Stimulated activated CD4-positive, alpha-beta T cell treated with anti-CD3 and anti-CD28 coated beads, Interleukin-2, amount 100 ng/mL, for 4 hours (primary cell): ENCODE measurements around the gene SH2D7.

Source experiments
- DNase-seq: peaks from one replicate; pipeline ENCODE4 v3.0.0-alpha.2; 2020; ENCODE audit warnings: low read depth

The SH2D7 gene

DNA sequence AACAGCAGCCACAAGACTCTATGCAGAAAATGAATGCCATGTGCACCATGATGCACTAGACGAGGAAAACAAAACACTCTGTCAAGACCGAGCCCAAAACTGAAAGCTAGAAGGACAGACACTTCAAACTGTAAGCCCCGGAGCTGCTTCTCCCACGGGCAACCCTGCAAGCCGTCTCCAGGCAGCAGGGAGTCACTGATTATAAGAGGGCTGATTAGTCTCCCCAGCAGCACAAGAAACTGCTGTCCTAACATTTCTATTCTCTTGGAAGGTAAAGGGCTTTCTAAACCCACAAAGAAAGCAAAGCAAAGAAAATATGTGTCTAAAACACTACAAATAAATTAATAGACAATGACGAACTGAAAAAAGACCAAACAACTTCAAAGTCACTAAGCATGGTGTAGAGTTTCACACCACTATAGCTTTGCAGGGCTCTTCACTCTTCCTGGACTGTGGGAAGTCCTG is 30.4 kb upstream of the SH2D7 start:
- peak; percentile 51 for DNase-seq

DNA sequence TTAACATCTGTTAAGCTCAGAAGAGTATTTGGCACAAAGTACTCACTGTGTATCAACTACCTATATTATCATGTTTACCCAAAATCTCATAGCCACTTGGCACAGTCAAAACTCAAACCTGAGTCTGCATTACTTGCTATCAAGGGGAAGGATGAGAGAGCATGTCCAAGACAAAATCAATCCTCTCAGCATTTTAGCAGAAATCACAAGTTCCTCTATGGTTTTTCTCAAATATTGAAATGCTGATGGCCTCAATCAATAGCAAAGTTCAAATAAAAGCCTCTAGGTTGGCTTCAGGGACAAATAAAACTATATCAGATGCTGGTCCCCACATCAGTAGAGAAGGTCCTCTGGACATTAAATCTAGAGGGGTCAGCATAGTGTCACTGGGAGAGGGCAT is 29.1 kb upstream of the SH2D7 start:
- no peak for DNase-seq

DNA sequence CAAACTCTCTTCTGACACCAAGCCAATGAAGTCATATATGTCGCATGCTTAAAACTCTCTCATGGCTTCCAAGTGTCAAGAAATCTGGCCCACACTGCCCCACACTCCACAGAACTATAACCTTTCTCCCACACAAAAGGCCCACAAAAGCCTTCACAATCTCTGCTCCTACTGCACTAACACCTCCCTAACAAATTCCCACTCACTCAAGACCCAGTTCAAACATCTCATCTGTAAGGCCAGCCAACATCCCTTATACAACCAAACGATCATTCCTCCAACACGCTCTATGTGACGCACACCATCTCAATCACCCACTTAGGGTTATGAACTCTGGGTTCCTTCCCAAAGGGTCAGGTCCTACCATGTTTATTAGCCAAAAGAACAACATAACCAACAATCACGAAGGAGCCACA is 28.4 kb upstream of the SH2D7 start:
- no peak for DNase-seq

DNA sequence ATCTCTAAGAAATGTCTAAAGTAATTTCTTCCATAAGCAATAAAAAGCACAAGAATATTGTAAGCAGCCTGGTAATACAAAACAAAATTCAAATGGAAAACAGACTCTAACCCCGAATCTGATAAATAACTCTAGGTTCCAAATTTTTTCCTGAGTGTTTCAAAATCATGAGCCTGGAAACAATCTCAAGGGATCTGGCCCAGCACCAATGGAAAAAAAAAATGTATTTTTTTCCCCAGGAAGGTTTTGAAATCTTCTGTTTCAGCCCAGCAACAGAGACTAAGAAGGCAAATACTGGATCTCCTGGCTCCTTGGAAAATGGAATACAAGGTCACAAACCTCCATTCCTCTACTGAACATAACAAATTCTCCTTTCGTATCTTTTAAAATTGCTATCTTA is 27.8 kb upstream of the SH2D7 start:
- DNase-seq: no peak

DNA sequence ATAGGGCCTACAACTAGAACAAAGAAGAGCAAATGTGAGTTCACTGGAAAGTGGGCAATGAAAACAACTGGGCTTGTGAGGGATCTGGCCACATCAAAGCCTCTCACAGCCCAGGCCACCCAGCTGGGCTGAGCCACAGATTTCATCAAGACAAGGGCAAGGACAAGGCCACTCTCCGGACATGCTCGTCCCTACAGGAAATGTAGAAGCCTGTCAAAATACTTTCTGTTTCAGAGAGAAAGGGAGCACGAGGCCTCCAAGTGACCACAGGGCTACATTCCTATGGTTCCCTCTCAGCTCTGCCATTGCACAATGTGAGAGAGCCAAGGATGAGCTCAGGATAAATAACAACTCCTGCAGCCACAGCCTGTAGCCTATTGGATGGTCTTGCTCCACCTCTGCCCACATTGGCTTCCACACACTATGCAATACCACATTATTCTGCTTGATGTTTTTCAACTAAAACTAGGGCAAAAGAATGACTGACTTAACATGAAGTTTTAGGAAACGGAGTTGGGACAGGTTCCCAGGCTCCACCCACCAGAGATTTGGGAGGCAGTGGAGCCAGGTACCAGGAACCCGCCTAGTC is 27.0 kb upstream of the SH2D7 start:
- DNase-seq: no peak

DNA sequence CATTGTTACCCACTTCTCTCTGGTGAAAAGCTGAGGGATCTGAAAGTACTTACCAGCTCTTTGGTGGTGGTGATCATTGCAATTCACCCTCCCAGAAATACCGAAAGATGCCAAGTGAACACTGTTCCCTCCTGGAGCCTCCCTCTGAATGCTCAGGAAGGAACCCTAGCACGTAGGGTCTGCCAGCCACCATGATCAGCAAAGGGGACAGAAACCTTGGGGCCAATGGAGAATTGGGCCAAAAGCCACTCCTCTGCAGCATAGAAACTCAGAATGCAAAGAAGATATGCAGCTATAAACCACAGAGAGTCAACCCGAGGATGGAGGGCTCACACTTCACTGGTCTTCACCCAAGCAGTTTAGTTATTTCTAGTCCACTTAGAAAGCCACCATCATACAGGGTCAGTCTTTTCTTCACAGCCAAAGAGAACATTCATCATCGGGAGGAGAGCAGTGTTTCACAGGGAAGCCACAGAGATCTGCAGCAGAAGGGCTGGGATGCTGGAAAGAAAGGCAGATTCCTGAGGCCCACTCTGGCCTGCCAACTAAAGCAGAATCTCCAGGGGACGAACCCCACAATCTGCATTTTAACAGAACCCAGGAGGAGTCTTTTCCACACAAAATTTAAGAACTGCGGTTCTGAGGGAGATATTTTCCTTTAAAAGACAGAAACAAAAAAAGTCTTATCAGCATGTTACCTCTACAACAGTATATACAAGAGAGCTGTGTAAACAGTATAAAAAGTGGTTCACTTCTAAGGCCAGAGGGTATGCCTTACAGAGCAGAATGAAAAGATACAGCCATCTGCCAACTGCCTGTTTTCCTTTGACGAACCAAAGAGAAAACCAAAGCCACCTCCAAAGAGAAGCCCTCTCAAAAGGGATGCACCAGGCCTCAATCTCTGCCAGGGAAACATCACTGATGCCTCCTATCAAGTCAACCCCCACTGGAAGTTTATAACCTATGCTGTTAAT is 26.1 kb upstream of the SH2D7 start:
- no peak for DNase-seq

DNA sequence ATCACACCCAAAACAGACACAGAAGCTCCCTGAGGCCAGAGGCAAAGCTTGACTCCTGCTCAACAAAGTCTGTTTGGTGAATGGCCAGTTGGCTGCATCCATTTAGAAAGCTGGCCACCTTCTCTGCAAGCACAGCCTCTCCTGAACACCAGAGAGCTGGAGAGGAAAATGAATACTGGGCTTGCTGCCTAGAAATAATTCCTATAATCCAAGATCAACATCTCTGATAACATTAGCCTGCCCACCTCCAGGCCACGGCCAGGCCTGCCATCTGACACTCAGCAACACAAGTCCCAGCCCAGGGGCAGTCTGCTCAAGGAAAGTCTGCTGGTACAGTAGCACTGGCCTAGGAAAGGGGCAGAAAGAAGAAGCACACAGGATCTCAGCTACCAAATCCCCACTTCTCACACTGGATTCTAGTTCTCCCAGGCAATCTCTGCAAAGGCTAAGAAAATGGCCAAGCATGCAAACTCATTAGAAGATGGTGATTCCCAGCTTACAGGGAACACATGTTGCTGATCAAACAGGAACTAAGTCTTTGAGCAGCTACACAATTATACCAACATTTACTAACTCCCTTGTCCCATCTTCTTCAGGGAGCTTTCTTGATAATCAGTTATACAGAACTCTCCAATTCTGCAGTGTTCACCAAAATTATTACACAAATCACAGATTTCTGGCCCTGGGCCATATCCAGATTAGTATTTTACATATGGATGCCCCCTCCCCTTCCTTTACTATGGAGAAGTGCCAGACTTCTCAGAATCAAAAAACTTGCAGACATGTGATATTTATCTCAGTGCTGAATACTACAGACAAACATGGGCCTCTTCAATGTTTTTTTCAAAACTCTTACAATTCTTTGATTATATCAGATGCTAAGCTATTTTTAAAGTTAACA is 24.8 kb upstream of the SH2D7 start:
- DNase-seq: no peak

DNA sequence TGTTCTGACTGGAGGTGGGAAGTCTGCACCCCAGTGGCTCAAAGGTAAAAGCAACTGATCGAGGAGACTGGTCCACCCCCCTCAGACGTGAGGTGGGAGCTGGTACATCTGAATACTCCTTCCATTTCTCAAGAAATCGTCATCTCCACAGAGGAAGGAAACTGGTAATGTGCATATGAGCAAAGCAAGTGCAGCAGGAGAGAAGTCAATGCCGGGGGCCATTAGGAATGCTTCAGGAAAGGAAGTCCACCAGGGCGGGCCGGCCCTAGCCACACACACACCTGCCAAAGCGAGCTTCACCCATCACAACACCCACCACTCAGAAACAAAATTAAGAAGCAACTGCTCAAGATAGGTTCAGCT is 23.3 kb upstream of the SH2D7 start:
- no peak for DNase-seq

DNA sequence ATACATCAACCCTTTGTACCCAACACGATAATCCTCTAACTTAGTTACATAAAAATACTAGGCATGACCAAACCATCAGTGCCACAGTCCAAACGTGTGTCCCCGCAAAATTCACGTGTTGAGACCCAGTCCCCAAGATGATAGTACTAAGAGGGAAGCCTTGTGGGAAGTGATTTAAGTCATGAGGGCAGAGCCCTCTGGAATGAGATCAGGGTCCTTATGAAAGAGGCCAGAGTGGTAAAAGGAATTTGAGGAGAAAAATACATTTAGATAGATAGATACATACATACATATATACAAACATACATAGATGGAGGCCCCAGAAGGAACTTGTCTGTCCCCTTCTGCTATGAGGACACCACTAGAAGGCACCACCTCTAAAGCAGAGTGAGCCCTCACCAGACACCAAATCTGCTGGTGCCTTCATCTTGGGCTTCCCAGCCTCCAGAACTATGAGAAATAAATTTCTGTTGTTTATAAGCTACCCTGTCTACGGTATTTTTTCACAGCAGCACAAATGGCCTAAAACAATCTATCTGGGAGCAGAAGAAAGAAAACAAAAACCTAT is 22.8 kb upstream of the SH2D7 start:
- no peak for DNase-seq

DNA sequence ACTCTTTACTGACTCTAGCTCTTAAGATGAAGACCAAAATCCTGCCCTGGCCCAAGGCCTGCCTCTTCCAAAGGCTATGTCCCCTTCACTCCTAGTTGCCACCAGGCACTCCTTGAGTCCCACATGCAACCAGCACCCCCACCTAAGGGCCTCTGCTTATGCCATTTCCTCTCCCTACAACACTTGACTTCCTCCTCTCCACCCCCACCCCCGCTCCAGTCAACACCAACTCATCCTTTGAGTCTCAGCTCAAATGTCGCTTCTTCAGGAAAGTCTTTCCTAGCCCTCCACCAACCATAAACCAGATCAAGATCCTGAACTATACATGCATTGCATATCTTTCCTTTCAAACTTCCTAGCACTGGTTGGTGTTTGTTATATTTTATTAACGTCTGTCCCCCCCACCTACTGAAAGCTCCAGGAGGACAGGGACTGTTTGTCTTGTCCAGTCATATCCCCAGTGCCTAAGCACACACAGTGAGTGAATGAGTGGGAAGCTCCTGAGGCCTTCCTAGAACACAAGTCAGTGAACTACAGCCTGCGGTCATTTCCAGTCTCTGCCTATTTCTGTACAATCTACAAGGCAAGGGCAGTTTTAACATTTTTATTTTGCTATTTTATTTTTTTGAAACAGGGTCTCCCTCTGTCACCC is 22.2 kb upstream of the SH2D7 start:
- peak; percentile 41 for DNase-seq

DNA sequence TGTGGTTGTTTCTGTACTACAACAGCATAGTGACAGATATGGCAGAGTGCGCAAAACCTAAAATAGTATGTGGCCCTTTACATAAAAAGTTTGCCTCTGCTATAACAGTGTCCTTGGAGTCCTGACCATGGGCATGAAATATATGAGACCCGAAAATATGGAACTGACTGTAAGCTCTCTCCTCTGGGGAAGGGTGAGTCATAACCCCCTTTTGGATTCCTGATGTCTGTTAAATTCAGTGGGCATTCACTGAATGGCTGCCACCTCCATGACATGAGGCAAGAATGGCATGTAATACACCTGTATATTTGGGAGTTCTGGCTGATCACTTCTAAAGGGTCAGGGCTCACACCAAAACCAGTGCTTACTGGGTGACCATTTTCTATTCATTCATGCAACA is 21.0 kb upstream of the SH2D7 start:
- no peak for DNase-seq

DNA sequence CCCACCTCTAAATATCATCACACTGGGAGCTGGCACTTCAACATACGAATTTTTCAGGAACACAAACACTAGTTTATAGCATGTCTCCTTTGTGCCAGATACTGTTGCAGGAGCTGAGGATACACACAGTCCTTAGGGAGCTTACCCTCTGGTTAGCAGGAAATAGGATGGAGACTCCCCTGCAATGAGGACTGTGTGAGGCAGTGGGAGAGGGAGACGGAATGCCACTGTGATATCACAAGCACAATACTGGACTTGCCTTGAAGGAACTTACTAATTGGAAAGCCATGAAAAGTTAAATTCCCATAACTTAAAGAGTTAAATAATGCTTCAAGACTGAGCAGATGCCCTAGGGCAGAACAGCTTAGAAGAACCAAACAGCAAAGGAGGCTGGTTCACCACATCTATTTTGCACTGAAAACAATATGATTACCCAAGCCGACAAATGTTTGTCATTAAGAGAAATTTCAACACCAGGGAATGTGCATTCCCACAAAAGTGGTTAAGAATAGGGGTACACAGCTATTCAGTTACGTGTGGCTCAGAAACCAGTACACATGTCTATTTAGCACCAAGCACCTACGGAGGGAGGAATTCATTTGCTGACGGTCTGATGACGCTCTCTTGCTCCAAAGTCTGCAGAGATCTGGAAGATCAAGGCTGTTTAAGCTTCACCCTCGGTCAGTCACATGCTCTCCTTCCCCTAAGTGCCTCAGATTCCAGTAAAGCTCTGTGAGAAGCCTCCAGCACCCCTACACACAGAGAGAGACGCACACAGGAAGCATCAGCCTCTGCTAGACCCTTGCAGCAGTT is 20.1 kb upstream of the SH2D7 start:
- peak; percentile 62 for DNase-seq

DNA sequence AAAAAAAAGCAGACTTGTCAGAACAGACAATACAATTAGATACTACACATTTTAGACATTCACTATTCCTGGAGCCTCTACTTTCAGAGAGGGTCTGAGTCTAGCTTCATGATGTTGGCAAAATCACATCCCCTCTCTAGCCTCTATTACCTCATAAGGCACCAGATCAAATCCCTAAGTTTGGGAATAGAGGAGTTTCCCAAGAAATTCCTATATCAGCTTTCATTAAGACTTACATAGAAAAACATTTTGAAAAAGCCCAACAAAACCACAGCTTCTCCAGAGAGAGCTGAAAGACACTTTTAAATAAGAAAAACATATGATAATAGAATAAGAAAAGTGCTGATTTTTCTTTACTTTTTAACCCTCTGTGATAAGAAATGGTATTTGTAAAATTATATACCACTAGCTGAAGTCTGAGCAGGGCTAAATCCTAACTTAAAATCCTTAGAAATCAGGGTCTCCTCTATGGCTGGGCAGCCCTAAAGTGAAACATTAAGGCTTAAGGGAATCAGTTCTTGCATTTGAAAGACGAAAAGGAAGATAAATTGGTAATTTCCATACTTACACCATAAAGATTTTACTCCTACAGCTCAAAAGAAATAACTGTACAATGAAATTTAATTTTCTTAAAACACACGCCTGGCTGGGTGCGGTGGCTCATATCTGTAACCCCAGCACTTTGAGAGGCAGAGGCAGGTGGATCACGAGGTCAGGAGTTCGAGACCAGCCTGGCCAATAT is 19.1 kb upstream of the SH2D7 start:
- no peak for DNase-seq

DNA sequence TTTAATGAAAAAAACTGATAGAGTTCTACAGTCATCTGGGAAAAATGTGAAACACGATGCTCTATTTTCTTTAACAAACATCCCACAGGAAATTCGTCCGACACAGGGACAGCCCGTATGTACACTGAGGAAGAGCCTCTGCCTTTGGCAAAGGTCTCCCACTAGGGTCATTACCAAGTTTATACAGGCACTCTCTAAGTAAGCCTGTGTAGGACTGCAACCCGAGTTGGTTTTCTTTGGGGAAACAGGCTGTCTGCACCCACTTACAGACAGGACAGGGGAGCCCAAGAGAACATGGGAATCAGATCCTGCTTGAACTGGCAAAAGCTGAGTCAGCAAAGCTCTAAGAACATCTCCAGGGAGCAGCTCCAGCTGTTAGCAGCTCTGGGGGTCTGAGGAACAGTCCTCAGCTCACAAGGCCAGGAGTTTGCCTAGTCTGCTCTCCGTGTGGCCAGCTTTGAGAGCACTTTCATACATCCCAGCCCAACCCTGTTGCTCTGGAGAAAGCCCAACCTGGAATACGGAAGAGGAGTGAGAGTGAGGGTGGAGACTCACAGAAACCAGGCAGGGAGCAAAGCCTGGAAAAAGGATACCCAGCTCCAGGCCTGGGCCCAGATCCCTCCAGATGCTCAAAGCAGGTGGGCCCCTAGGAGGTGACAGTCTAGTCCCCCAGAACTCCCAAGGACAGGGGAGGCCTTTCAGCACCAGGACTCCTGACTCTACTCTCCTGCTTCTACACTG is 16.7 kb upstream of the SH2D7 start:
- DNase-seq: no peak

DNA sequence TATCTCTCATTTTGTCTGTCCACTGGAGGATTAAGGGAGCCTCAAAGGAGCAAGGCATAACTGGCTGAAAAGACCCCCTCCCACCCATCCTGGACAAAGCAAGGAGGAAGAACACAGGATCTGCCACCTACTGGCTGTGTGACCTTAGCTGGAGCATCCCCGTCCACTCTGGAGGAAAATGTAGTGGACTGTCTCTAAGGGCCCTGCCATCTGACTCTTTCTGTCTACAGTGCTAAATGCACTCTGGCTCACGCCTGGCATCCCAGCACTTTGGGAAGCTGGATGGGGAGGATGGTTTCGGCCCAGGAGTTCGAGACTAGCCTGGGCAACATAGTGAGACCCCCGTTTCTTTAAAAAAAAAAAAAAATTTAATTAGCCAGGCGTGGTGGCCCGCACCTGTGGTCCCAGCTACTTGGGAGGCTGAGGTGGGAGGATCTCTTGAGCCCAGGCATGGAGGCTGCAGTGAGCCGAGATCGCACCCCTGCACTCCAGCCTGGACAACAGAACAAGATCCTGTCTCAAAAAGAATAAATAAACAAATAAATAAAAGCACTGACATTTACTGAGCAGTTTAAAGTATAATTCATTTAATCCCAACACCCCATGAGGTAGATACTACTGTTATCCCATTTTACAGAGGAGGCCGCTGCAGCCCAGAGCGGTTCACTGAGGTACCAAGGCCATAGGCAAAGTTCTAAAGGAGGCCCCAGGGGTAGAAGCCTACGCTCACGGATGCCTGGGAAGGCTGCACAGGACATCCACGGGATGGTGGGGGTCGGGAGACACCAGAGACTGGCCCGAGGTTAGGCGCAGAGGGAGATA is 15.9 kb upstream of the SH2D7 start:
- no peak for DNase-seq

DNA sequence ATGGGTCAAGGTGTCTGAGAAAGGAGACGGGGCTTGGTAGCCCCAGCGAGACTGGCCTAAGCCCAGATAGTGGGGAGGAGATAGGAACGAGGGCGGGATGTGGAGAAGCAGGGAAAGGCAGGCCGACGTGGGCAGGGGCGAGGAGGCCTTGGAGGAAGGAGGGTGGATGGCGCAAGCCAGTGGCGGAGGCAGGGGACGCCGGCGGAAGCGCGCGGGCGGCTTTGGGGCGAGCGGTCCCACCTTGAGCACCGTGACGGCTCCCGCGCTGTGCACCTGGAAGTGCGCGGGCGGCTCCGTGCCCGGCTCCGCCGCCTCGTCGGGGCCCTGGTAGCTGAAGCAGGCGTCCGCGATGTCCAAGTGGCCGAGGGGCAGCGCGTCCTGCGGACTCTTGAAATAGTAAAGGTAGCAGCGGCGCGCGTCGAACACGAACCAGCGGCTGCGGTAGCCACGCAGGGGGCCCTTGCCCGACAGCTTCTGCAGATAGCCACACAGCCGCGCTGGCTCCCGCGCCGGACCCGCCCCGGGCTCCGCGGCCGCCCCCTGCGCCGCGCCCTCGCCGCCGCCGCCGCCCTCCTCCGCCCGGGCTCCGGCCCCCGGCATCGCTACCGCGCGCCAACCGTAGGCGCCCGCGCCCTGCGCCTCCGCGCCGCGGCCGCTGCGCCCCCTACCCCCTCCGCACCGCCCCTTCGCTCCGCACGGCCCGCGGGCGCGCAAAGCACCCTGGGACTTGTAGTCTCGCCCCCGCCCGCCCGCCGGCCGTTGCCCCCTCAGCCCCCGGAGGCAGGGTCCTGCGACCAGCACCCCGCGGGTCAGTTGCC is 15.1 kb upstream of the SH2D7 start, which contains the start of gene TBC1D2B:
TSS of gene TBC1D2B (minus strand) at position 659 of the 818 bp plus-strand sequence. CDS start at position 600, 59 bp downstream.
- peak; percentile 55 for DNase-seq

DNA sequence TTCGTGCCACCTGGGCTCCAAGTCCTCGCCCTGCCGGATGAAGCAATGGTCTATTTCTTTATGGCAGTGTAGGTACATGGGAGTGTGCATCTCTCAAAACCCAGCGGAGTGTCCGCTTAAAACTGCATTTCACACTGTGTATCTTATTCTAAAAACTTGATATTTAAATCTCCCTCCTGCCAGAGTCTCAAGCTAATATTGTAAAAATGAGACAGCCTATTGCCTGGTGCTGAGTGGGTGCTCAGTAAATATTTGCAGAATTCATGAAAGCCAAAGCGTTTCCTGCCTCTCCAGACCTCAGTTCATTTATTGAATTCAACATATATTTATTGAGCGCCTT is 14.5 kb upstream of the SH2D7 start:
- DNase-seq: no peak
